Upper lobe of left lung (tissue), 4 donors: Measurements from ENCODE around the gene FNDC5.

Experiments
- POLR2A ChIP-seq, 4 donors: fragments of 450-650 bp; IDR thresholded peaks; one replicate each; pipeline ENCODE4 v1.5.1; 2016 to 2017; ENCODE audit warnings: antibody characterized with exemption in 4 of 4, mild to moderate bottlenecking in 2 of 4
- POLR2AphosphoS5 ChIP-seq, 2 donors: sonication (generic); formaldehyde crosslinking; IDR thresholded peaks; one replicate each; pipeline ENCODE4 v1.5.1; 2017; ENCODE audit warnings: antibody characterized with exemption in 2 of 2

DNA sequence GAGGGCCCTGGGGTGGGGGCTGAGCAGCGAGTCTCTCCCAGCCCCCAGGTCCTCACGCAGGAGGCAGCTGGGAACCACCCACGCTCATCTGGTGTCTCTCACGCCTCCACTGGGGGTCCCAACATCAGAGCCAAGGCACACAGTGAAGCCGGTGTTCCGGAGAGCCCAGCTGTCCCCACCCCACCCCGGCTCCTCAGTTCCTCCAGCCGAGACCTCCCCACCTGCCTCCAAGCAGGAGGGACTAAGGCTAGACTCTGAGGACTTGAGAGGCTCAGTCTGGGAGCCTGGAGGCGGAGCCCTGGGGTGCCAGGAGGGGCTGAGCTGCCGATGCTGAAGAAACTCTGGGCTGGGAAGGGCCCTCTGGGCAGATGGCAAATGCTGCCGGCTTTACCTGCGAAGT lies 14.0 kb upstream of the FNDC5 start:
- TF ChIP-seq POLR2AphosphoS5 (IDR thresholded peaks at IDR 0.05) (no peak), POLR2A (IDR thresholded peaks at IDR 0.05) (no peak)
